ENCODE results near the gene TGM2.
A peak's percentile ranks its signal among the peaks of the same experiment; 100 is the strongest.

The TGM2 gene

DNA sequence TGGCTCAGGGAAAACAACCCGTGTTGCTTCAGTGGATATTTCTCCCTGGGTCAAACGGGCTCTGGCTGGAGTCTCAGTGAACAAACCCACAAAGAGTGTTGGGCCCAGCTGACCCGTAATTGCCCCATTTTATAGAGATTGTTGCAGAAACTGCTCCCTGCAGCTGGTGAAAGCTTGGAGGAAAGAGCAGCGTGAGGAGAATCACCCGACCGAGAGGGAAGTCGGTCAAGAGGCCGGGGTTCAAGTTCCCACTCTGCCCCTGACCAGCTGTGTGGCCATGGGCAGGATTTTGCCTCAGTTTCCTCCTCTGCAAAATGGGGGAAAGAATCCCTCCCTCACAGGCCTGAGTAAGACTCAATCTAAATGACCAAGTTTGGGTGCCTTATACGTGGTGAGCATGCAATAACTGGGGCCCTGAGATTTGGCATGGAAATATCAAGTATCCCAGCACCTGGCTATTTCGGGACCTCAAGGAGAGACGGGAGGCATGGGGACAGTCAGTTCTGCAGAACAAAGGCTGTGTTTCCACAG is 1.7 kb upstream of the TGM2 start:
- Histone ChIP-seq H3K36me3 (replicated peaks; ENCODE audit: insufficient read depth, low read length) (no peaks in the 10 kb centered on the region), H3K4me3 (ENCODE audit: low read length) (no peak overlapping the region), H4K20me1 (ENCODE audit: insufficient read depth, low read length) (no peaks in the 10 kb centered on the region), H3K27me3 (replicated peaks; ENCODE audit: insufficient read depth, low read length) (no peaks in the 10 kb centered on the region), H3K9ac (ENCODE audit: low read length) (no peak overlapping the region), H3K4me2 (ENCODE audit: low read depth, low read length) (no peak overlapping the region), H3F3A (ENCODE audit: insufficient read depth, low read length) (no peaks in the 10 kb centered on the region), H3K9me2 (replicated peaks; ENCODE audit: insufficient read depth, low read length) (no peaks in the 10 kb centered on the region), H3K27ac (ENCODE audit: low read length) (no peak overlapping the region), H2AFZ (ENCODE audit: low read length) (no peak overlapping the region), H3K79me2 (ENCODE audit: low read length) (no peaks in the 10 kb centered on the region), H3K4me1 (ENCODE audit: low read length) (peaks cover 15% of the 10 kb centered on the region; the same call in 1 of the 2 replicates), H3K9me3 (replicated peaks; ENCODE audit: insufficient read depth, low read length) (no peaks in the 10 kb centered on the region)
- no peak for DNase-seq
- TF ChIP-seq, protein P1, sequence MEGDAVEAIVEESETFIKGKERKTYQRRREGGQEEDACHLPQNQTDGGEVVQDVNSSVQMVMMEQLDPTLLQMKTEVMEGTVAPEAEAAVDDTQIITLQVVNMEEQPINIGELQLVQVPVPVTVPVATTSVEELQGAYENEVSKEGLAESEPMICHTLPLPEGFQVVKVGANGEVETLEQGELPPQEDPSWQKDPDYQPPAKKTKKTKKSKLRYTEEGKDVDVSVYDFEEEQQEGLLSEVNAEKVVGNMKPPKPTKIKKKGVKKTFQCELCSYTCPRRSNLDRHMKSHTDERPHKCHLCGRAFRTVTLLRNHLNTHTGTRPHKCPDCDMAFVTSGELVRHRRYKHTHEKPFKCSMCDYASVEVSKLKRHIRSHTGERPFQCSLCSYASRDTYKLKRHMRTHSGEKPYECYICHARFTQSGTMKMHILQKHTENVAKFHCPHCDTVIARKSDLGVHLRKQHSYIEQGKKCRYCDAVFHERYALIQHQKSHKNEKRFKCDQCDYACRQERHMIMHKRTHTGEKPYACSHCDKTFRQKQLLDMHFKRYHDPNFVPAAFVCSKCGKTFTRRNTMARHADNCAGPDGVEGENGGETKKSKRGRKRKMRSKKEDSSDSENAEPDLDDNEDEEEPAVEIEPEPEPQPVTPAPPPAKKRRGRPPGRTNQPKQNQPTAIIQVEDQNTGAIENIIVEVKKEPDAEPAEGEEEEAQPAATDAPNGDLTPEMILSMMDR (IDR thresholded peaks at IDR 0.05; ENCODE audit: low read length), result no peak
- TF ChIP-seq EZH2 (optimal IDR thresholded peaks at IDR 0.05; ENCODE audit: low read depth, low read length) (no peak), EZH2phosphoT487 (IDR thresholded peaks at IDR 0.05; ENCODE audit: low read length) (no peak)

DNA sequence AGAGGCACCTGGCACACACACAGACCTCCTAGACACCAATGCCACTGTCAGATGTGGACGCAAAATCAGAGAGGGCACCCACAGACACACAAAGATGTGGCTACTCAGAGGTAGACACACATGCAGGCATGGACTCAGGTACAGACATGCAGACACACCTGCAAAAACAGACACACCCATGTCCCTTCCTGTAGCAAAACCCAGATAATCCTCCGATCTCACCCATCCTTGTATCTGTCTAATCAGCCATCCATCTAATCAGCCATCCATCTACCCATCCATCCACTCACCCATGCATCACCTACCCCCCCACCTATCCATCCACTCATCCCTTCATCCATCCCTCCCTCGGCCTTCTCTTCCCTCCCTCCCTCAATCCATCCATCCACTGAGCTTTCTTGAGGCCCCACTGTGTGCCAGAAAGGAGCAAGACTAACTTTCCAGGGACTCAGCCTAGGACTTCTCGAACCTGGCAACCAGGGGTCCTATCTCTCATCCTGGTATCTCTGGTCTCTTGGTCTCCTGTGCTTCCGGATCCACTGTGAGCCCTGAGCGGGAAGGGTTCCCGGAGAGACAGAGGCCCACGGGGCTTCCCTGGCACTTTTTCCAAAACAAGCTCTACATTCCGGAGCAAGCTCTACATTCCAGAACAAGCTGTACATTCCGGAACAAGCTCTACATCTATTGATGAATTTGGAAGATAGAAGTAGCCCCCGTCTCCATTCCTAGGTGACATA is 1.1 kb upstream of the TGM2 start:
- no peak overlapping the region for H3K4me2 ChIP-seq (ENCODE audit: low read depth, low read length)

DNA sequence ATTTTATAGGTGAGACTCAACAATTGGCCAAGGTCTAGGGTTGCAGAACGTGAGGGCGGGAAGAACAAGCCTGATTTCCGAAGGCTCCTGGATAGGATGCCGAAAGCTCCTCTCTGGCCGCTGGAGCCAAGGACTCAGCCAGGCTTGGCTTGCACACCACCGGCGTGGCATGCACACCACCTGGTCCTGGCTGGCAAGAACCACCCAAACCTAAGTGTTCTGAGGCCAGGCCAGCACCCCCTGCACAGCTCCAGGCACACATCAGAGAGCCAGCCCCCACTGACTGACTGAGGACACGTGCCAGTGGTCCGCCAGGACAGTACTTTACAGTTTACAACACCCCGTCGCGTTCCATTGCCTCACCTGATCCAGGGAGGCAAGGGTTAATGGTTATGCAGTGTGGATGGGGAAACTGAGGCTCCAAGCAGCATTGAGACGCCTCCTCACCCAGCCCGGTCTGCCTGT is 414 bp downstream of the TGM2 start:
- no peaks in the 10 kb centered on the region for H3K79me2 ChIP-seq (ENCODE audit: low read length)
- TF ChIP-seq, protein P1 (IDR thresholded peaks at IDR 0.05; ENCODE audit: low read length), result no peak
- TF ChIP-seq EZH2 (optimal IDR thresholded peaks at IDR 0.05; ENCODE audit: low read depth, low read length), result no peak
- no peak for TF ChIP-seq EZH2phosphoT487 (IDR thresholded peaks at IDR 0.05; ENCODE audit: low read length)
- peak overlapping the region; percentile 43 for H3K4me2 ChIP-seq (ENCODE audit: low read depth, low read length)
- DNase-seq, result no peak
- no peaks in the 10 kb centered on the region for H3K27me3 ChIP-seq (replicated peaks; ENCODE audit: insufficient read depth, low read length)
- 0 out of 2 replicates have a peak overlapping the region, but pooled peaks have one; percentile 15 for H2AFZ ChIP-seq (ENCODE audit: low read length)
- no peak overlapping the region for H3K9ac ChIP-seq (ENCODE audit: low read length)
- no peaks in the 10 kb centered on the region for H3K36me3 ChIP-seq (replicated peaks; ENCODE audit: insufficient read depth, low read length)
- H3K4me1 ChIP-seq (ENCODE audit: low read length), result peaks cover 12% of the 10 kb centered on the region; the same call in 1 of the 2 replicates
- H3K27ac ChIP-seq (ENCODE audit: low read length), result no peak overlapping the region
- no peaks in the 10 kb centered on the region for H4K20me1 ChIP-seq (ENCODE audit: insufficient read depth, low read length)
- H3K9me3 ChIP-seq (replicated peaks; ENCODE audit: insufficient read depth, low read length), result no peaks in the 10 kb centered on the region
- H3K4me3 ChIP-seq (ENCODE audit: low read length), result no peak overlapping the region; the same call in 1 of the 2 replicates
- H3F3A ChIP-seq (ENCODE audit: insufficient read depth, low read length), result no peaks in the 10 kb centered on the region
- no peaks in the 10 kb centered on the region for H3K9me2 ChIP-seq (replicated peaks; ENCODE audit: insufficient read depth, low read length)

More for the DNA sequence above, 1.1 kb upstream of the TGM2 start:
- H3K36me3 ChIP-seq (replicated peaks; ENCODE audit: insufficient read depth, low read length), result no peaks in the 10 kb centered on the region
- H3K9ac ChIP-seq (ENCODE audit: low read length), result no peak overlapping the region
- peaks cover 15% of the 10 kb centered on the region; the same call in 1 of the 2 replicates for H3K4me1 ChIP-seq (ENCODE audit: low read length)
- no peaks in the 10 kb centered on the region for H3K27me3 ChIP-seq (replicated peaks; ENCODE audit: insufficient read depth, low read length)
- DNase-seq, result no peak
- no peaks in the 10 kb centered on the region for H3F3A ChIP-seq (ENCODE audit: insufficient read depth, low read length)
- no peaks in the 10 kb centered on the region for H3K79me2 ChIP-seq (ENCODE audit: low read length)
- H3K27ac ChIP-seq (ENCODE audit: low read length), result no peak overlapping the region
- H3K4me3 ChIP-seq (ENCODE audit: low read length), result no peak overlapping the region
- no peak overlapping the region for H2AFZ ChIP-seq (ENCODE audit: low read length)
- H3K9me3 ChIP-seq (replicated peaks; ENCODE audit: insufficient read depth, low read length), result no peaks in the 10 kb centered on the region
- H3K9me2 ChIP-seq (replicated peaks; ENCODE audit: insufficient read depth, low read length), result no peaks in the 10 kb centered on the region
- no peaks in the 10 kb centered on the region for H4K20me1 ChIP-seq (ENCODE audit: insufficient read depth, low read length)
- TF ChIP-seq EZH2phosphoT487 (IDR thresholded peaks at IDR 0.05; ENCODE audit: low read length) (no peak), EZH2 (optimal IDR thresholded peaks at IDR 0.05; ENCODE audit: low read depth, low read length) (no peak)
- TF ChIP-seq, protein P1 (IDR thresholded peaks at IDR 0.05; ENCODE audit: low read length), result no peak
